Loucy (cell line): ENCODE measurements around the gene LTBP2.

Source experiments
- CTCF ChIP-seq: fragments of 200-600 bp; sonication (generic); conservative IDR thresholded peaks from 2 replicates; pipeline ENCODE4 v1.5.1; 2014; ENCODE audit warnings: mild to moderate bottlenecking, antibody characterized with exemption, low read length
- EZH2phosphoT487 ChIP-seq: fragments of 200-600 bp; IDR thresholded peaks from 2 replicates; pipeline ENCODE4 v1.6.1; 2018; ENCODE audit warnings: antibody characterized with exemption, mild to moderate bottlenecking, moderate library complexity, borderline replicate concordance

DNA sequence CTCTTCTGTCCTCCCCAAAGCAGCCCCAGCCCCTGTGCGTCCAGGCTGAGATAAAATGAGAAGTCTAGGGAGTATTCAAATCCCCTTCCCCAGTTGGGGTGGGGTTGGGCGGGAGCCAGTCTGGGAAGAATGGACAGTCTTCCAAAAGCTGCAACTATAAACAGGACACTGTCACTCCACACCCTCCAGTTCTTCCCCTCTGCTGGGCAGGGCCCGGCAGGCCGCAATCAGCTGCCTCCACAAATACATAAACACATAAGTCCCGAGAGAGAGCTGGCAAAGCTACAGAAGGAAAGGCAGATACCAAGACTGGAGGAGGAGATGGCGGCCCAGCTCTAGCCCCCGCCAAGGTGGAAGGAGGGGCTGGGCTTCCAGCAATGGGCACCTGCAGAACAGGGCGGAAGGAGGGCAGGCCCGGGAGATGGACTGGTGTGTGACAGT is 12.7 kb downstream of the LTBP2 start:
- TF ChIP-seq CTCF (no peak), EZH2phosphoT487 (no peak)
